Ecto neural progenitor cell (in vitro differentiated cells): ENCODE measurements around the gene LRRC14B.

ENCODE experiments used
- DNase-seq: peaks from one replicate; pipeline ENCODE4 v3.0.0-alpha.2; 2018; ENCODE audit warnings: low spot score

Gene LRRC14B

DNA sequence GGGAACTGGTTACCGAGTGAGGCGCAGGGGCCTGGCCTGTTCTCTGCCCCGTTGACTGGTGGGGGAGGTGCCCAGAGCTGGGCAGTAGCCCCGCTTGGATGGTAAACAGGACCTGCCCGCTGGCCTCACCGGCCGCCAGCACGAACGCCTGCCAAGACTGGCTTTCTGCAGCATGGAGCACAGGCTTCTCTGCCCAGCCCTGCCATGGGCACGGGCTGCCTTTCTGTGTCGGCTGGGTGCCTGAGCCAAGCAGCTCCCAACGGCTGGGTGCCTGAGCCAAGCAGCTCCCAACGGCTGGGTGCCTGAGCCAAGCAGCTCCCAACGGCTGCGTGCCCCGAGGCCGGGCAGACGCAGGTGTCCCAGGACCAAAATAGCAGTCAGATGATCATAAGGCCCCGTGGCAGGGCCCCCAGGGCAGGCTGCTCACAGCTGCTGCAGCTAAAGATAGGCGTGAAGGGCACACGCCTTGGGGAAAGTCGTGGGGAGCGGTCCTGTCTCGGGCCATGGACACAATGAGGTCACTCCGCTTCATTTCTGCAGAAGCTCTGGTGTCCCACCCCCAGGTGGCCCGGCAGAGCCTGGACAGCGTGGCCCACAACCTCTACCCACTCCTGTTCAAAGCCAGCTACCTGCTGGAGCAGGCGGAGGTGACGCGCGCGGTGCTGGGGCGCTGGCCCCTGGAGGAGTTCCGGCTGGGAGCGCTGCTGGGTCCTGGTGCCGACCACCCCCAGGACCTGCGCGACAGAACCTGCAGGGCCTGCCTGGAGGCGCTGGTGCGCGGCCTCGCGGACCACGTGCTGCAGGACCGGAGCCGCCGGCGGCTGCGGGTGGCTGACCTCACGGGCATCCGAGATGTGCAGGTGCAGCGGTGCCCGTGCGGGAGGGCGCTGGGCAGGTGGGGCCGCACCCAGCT is at the start of gene LRRC14B:
LRRC14B (plus strand) TSS at position 460 of the 913 bp plus-strand sequence; CDS start at position 504, 44 bp downstream.
- DNase-seq, result no peak

DNA sequence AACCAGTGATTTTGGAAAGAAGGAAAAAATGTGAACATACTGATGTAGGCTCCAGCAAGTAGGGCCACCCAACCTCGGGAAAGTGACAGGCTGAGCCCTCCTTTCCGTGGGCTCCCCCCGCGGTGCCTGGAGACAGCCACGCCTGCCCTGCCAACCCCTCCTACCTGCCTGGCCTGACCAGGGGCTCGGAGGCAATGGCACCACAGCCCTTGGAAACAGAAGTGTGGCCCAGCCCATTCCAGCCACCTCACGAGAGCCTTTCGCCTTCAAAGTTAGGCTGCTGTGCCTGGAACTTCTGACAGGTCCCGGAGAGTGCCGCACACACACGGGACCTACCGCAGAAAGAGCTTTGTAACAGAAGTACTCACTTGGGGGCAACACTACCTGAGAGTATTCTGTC is 49.5 kb upstream of the LRRC14B start:
- no peak for DNase-seq

DNA sequence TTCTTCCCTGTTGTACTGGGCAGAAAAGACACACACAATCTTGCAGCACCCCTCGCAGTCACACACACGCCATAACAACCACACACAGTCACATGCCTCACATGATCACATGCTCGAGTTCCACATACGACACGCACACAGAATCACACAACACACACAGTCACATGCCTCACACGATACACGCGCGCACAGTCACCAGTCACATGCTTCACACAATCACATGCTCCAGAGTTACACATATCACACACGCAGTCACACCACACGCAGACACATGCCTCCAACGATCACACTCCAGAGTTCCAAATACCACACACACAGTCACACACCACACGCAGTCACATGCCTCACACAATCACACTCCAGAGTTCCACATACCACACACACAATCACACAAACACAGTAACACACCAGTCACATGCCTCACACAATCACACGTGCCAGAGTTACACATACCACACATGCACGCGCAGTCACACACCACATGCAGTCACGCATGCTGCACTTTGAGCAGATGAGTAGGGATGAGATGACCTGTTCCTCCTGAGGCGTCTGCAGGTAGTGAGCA is 49.0 kb upstream of the LRRC14B start:
- DNase-seq, result no peak

DNA sequence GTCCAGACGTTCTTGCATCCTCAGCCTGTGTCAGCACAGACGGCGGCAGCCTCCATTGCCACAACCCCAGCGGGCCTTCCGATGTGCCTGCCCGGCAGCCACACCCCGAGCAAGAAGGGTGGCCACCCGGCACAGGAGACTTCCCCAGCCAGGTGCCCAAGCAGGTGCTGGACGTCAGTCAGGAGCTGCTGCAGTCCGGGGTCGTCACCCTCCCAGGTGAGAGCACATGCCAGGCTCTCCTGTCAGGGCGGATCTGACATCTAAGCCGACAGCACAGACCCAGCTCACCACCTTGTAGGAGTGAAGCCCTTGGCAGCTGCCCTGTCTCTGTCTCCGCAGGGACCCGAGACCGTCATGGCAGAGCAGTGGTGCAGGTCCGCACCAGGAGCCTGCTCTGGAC is 48.3 kb upstream of the LRRC14B start:
- DNase-seq, result no peak

DNA sequence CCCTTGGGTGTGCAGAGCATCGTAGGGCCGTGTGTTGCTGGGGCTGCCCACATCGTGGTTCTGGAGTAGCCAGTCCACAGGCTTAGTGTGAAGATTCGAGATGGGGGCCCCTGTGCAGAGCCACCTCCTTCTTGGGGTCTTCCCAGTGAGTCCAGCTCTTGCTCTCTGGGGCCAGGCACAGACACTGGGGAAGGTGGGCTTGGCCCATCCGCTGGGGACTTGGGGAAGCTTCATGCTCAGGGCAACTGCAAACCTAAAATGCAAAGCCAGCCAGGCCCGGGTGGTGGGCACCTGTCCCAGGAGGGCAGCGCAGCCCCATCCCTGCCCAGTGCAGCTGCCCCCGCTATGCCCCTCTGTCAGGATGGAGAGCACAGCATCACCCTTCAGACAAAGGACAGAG is 46.4 kb upstream of the LRRC14B start:
- DNase-seq, result no peak

DNA sequence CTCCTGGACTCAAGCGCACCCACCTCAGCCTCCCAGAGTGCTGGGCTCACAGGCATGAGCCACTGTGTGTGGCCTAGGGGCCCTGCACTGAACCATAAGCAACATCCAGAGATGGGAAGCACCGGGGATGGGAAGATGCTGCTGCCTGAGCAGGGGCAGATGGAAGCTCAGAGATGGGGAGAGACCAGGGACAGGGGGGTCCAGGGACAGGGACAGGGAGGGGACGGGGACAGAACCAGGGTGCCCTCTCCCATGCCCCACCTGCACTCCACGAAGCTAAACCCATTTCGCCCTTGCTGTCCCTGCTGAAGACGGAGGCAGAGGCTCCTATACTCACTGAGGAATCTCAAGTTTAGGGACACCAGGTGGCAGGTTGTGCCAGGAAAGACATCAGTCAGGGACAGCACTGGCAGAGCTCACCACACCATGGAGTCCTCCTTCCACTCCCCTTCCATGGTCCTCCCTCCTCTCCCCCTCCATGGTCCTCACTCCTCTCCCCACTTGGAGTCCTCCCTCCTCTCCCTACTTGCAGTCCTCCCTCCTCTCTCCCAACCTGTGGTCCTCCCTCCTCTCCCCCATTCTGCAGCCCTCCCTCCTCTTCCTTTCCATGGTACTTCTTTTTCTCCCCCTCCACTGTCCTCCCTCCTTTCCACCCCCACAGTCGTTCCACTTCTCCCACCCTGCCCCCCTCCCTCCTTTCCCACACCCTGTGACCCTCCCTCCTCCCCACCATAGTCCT is 45.5 kb upstream of the LRRC14B start:
- DNase-seq, result no peak

DNA sequence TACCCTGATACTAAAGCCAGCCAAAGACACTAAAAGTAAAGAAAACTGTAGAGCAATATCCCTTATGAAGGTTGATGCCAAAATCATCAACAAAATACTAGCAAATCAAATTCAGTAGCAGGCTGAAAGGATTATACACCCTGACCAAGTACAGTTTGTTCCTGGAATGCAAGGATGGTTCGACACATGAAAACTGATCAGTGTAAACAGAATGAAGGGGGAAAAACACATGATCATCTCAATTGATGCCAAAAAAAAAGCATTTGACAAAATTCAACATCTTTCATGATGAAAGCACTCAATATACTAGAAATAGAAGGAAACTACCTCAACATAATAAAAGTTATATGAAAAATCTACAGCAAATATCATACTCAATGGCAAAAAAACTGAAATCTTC is 43.5 kb upstream of the LRRC14B start:
- DNase-seq, result no peak

DNA sequence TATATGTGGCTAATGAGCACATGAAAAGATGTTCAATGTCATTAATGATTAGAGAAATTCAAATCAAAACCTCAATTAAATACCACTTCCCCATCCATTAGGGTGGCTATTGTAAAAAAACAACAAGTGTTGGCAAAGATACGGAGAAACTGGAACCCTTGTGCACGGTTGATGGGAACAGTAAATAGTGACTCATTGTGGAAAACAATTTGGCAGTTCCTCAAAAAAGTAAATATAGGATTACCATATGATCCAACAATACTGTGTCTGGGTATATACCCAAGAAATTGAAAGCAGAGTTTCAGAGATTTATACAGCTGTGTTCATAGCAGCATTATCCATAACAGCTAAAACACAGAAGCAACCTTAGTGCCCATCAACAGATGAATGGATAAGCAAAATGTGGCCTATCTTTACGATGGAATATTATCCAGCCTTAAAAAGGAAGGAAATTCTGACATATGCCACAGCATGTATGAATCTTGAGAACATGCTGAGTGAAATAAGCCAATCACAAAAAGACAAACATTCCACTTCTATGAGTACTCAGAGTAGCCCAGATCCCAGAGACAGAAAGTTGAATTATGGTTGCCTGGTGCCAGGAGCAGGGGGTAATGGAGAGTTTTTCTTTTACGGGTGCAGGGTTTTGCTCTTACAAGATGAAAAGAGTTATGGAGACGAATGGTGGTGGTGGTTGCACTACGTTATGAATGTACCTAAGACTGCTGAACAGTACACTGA is 41.4 kb upstream of the LRRC14B start:
- no peak for DNase-seq

DNA sequence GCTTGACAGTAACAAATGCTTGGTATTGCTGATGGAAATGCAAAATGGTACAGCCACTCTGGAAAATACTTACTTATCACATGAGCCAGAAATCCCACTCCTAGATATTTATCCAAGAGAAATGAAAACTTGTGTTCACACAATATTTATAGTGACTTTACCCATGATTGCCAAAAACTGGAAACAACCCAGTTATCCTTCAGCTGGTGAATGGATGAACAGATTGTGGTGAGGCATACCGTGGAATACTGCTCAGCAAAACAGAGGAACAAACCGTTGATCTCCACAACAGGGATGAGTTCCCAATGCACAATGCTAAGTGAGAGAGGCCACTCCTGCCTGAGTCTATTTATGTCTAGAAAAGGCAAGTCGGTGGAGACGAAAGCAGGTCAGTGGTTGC is 40.5 kb upstream of the LRRC14B start:
- DNase-seq, result no peak

DNA sequence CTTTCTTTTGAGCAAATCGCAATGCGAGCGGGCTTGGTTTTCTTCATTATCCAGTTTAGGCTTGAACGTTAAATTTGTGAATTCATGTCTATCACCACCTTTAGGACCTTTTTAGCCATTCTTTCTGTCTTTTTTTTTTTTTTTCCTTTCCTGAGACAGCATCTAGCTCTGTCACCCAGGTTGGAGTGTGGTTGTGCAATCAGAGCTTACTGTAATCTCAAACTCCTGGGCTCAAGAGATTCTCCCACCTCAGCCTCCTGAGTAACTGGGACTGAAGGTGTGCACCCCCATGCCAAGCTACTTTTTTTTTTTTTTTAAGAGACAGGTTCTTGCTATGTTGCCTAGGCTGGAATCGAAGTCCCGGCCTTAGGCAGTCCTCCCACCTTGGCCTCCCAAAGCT is 39.2 kb upstream of the LRRC14B start:
- no peak for DNase-seq

DNA sequence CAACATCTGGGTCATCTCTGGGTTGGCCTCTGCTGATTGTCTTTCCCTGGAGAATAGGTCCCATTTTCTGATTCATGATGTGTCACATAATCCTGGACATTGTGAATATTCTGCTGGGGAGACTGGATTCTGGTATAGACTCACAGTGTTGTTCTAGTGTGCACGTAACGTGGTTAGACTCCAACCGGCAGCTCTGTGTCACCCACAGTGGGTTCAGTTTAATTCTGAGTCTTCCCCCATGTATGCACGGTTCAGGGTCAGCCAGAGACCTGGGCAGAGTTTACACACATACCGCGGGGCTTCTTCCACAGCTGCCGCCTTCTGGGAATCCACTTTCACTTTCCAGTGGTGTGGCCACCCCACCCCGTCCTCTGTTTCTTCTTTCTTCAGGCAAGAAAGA is 38.0 kb upstream of the LRRC14B start:
- DNase-seq, result peak; percentile 19

DNA sequence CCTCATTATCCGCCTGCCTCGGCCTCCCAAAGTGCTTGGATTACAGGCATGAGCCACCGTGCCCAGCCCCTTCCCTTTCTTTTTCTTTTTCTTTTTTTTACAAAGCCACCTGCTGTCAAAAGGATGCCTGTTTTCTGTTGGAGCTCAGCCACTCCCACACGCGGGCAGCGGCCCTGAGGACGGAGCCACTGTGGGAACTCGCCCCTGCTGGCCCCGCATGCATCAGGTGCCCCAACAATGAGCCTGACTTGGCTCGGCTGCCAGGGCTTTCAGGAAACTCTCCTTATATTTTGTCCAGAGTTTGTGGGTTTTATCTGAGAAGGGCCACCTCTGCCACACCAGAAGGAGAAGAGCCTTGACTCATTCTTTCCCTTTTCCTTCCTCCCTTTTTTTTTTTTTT is 37.1 kb upstream of the LRRC14B start:
- DNase-seq, result no peak

DNA sequence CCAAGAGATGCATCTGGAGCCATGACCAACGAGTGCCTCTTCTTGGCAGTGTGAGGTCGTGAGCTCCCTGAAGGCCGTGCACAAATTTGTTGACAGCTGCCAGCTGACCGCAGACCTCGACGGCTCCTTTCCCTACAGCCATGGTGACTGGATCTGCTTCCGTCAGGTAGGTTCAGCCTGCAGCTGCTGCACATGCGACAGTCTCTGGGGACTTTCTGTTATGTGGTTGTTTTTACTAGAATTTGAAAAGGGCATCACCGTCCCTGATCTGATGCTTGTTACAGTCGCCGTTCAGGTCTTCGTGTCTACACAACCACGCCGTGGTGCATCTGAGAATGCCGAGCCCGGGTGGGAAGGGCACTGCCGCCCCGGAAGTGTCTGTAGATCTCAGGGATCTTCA is 36.5 kb upstream of the LRRC14B start:
- DNase-seq, result peak; percentile 32

DNA sequence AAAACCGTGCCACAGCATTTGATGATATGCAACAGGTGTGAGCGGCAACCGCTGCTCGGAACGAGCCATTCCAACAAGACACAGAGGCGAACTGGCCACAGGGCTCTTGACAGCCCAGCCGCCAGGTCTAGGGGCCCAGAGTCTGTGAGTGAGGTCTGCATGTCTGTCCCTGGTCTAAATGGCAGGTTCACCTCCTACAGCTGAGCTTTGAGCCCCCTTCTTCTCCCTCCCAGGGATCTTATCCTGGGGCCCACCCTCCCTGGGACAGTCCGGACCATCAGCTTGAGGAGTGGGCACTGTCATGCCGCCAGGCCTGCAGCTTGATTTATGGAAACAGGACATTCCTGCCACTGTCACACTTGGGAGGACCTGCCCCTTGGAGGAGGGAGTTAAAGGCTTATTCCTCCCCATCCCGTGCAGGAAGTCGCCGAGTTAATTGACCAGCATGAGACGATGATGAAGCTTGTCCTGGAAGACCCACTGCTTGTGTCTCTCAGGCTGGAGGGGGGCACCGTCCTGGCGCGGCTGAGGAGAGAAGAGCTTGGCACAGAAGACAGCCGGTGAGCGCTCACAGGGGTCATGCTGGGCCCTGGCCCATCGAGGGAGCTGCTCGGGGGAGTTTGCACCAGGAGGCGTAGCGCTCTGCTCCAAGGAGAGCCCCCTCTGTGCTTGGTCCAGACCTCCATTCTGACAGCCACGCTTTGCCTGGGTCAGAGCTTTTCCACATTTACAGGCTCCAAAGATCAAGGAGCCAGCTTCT is 35.5 kb upstream of the LRRC14B start:
- peak; percentile 31 for DNase-seq

DNA sequence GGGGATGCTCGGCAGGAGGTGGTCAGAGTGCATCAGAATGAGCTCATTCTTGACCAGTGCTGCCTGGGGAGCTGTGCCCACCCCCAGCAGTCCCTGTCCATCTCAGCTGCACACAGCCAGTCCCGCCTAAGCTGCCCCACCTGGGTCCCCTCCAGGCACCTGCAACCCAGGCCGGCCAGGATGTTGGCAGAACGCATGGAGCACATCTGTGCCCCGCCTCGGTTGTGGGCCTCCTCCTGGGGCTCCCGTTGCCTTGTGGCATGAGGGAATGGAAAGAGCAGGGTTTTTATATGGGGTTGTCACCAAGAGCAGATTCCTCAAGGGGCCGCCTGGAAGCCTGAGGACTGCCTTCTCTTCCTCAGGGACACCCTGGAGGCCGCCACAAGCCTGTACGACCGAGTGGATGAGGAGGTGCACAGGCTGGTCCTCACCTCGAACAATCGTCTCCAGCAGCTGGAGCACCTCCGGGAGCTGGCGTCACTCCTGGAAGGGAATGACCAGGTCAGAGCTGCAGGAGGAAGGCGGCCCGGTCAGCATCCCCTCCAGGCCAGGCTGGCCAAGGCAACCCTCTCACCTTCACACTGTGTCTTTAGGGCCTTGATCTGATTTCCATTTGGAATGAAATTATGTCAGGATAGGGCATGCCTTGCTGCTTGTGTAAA is 34.8 kb upstream of the LRRC14B start:
- DNase-seq, result peak; percentile 30

DNA sequence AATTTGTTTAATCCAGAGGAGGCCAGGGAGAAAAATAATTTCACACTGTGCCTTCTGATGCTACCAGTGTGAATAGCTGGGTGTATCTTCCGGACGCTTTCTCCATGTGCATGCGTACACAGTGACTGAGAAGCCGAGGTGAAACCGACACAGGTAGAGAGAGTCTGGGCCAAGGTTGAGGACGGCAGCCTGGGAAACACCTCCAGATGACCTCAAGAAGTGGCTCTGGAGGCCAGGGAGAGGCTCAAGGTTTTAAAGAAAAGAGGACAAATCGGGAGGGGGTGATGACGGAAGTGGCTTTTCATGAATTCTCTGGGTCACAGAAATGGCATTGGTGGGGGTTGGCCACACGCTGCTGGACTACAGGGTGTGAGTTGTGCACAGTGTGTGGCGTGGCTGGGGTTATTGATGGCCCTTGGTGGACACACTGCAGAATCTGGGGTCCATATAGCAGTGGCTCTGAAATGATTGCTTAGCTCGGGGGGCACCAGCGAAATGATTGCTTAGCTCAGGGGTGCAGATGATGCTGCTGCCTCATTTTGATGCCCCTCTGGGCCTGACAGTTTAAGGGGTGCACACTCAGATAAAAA is 34.1 kb upstream of the LRRC14B start:
- DNase-seq, result peak; percentile 29

DNA sequence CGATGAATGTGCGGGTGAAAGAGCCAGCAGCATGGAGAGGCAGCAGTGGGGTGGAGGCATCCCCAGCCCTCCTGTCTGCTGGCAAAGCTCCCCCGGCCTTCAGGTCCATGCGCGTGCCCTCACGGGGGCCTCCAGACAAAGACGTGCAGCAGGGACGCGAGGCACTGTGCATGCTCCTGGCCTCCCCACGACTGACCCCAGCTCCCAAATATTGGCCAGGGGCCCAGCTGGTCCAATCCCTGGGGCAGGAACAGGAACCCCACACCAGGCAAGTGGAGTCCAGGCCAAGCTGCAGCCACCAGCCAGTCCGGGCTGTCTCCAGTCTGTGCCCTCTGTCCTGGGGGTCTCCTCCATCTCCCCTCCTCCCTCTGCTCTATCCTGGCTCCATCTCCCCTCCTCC is 33.5 kb upstream of the LRRC14B start:
- peak; percentile 35 for DNase-seq

DNA sequence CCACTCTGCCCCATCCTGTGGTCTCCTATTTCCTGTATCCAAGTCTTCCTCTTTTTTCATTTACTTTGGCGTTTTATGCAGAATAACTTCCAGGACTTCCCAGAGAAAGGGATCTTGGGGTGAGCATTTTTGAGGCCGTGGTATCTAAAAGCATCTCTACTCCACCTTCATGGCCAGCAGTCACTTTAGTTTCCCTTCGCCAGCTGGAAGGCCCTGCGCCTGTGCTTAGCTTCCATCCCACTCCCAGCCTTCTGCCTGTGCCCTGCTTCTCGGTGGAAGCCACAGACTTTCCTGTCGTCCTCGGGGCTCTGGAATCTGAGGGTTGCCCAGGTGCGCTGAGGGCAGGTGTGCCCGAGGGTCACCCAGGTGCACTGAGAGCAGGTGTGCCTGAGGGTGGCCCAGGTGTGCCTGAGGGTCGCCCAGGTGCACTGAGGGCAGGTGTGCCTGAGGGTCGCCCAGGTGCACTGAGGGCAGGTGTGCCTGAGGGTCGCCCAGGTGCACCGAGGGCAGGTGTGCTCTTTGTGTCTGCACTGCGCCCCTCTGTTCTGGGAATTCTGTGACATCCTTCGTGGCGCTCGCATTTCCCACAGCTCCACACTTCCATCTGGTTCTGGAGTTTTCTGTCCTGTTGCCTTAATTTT is 32.4 kb upstream of the LRRC14B start:
- DNase-seq, result no peak

DNA sequence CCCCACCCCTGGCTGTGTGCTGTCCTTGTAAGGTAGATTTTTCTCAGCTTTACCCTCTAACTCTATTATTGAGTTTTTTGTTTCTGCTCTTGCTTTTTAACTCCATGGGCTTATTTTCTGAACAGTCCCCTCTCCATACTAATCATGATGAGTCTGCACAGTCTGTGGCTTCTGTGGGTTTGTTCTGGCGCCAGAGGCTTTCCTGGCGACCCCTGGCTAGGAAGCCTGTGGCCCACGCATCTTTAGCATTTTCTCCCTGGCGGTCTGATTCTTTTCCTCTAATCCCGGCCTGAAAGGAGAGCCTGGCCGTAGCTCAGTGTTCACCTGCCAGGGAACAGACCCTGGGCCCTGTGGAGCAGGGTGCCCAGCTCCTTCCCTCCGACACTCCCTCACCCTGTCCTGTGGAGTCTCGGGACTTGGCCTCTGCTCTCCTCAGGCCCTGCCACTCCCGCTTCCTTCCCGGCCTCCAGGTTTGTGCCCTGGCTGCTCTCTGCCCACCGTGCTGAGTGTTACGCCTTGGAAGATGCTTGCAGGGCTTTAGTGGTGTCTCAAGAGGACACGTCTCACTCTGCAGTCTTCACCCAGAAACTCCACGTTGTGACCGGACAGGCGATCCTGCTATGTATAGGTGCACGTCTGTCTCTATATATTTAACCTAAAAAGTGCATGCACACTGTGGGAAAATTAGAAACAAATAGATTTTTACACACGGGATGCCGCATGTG is 31.7 kb upstream of the LRRC14B start:
- DNase-seq, result no peak

DNA sequence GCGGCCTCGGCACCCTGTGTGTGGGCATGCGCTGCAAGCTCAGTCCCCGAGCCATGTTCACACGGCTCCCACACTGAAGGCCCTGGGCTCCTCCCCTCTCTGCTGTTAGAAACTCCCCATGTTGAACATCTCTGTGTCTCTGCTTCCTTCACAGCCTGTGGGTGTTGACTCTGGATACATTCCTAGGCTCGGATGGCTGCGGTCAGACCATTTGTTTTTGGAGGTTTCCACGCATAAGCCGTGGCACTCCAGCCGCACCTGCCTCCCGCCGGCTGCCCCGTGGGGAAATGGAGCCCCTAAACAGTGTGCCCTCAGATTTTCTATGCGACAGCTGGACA is 31.2 kb upstream of the LRRC14B start:
- no peak for DNase-seq
